Spleen (tissue), 11 donors: ENCODE measurements around the gene GNAZ. TPM values are rescaled to one million over a fixed set of nuclear protein-coding genes. Genes with fewer than 3 reads are reported as not detected.

ENCODE experiments used
- DNase-seq: peaks from one replicate; pipeline ENCODE4 v3.0.0-alpha.2; 2020
- H3K27ac ChIP-seq, 8 donors: fragments of 200-600 bp; sonication (generic) in 7 of 8; 1 replicate in 4 of 8; 2 replicates in 4 of 8; pipeline versions ENCODE4 v1.5.0 to v1.8.0; 2016 to 2021; ENCODE audit warnings: inconsistent platforms in 4 of 8, mild to moderate bottlenecking in 4 of 8, moderate library complexity in 1 of 8
- H3K27me3 ChIP-seq, 7 donors: fragments of 200-600 bp; sonication (generic) in 6 of 7; replicated peaks in 1 of 7; 1 replicate in 4 of 7; 2 replicates in 3 of 7; pipeline versions ENCODE4 v1.5.0 to v1.8.0; 2016 to 2021; ENCODE audit warnings: inconsistent platforms in 3 of 7, mild to moderate bottlenecking in 1 of 7
- H3K36me3 ChIP-seq, 6 donors: fragments of 200-600 bp; sonication (generic) in 5 of 6; 1 replicate in 4 of 6; 2 replicates in 2 of 6; pipeline versions ENCODE4 v1.5.0 to v1.8.0; 2016 to 2021; ENCODE audit warnings: inconsistent platforms in 2 of 6
- H3K4me1 ChIP-seq, 6 donors: fragments of 200-600 bp; sonication (generic) in 5 of 6; 1 replicate in 3 of 6; 2 replicates in 3 of 6; pipeline versions ENCODE4 v1.5.0 to v1.8.0; 2016 to 2021; ENCODE audit warnings: inconsistent platforms in 3 of 6
- H3K4me3 ChIP-seq, 8 donors: fragments of 200-600 bp; sonication (generic) in 7 of 8; 1 replicate in 4 of 8; 2 replicates in 4 of 8; pipeline versions ENCODE4 v1.5.0 to v1.8.0; 2016 to 2021; ENCODE audit warnings: inconsistent platforms in 4 of 8, mild to moderate bottlenecking in 4 of 8, moderate library complexity in 2 of 8
- H3K9me3 ChIP-seq, 8 donors: fragments of 200-600 bp; sonication (generic) in 7 of 8; 1 replicate in 4 of 8; 2 replicates in 4 of 8; pipeline versions ENCODE4 v1.5.0 to v1.8.0; 2016 to 2021; ENCODE audit warnings: inconsistent platforms in 4 of 8
- CTCF ChIP-seq, 11 experiments: fragments of 200-600 bp in 7 of 11; fragments of 450-650 bp in 4 of 11; sonication (generic) in 4 of 11; IDR thresholded peaks in 8 of 11; conservative IDR thresholded peaks in 3 of 11; 1 replicate in 7 of 11; 2 replicates in 4 of 11; pipeline versions ENCODE4 v1.4.0 to v1.8.0; 2016 to 2021; ENCODE audit warnings: antibody characterized with exemption in 11 of 11, inconsistent platforms in 4 of 11, mild to moderate bottlenecking in 1 of 11
- POLR2A ChIP-seq, 3 donors: fragments of 450-650 bp; IDR thresholded peaks; one replicate each; pipeline ENCODE4 v1.5.1; 2017; ENCODE audit warnings: antibody characterized with exemption in 3 of 3, mild to moderate bottlenecking in 1 of 3
- POLR2AphosphoS5 ChIP-seq, 3 donors: sonication (generic); formaldehyde crosslinking; IDR thresholded peaks; one replicate each; pipeline ENCODE4 v1.5.1; 2017; ENCODE audit warnings: antibody characterized with exemption in 3 of 3
- WGBS, 5 donors: extraction: QIAGEN DNeasy Blood & Tissue Kit in 3 of 5; methylation state at CpG; one replicate each; pipeline versions ENCODE4 v1.1.5 to v1.1.7; 2013 to 2018; 5-methylcytosine and 5-hydroxymethylcytosine counted together
- intact Hi-C: fragments of 100-400 bp; cut with DNase I; formaldehyde crosslinking; loops from one replicate; pipeline ENCODE4 v1.15.0; 2023; ENCODE audit warnings: low total_unique reads
- polyA plus RNA-seq, 3 donors: library from polyadenylated mRNA; stranded (reverse); fragments of 200-250 nt; gene quantifications; one replicate each; pipeline ENCODE4 v1.2.1, GENCODE V29; 2013
- total RNA-seq, 7 donors: library from RNA; depleted of rRNA in 3 of 7; stranded (reverse); fragments of >200 nt in 3 of 7; fragmentation: NEBNext Ultra II Directional in 4 of 7; extraction: Animal tissue kit (Norgen Biotek cat#: 25700) in 4 of 7; gene quantifications; one replicate each; pipeline versions ENCODE4 v1.1.0 to v1.2.1, GENCODE V29; 2016 to 2021
- donor health status: healthy with polysubstance abuse.
- donor health status: DM: no; HTN: no; CAD: no; lungs with moderate emphysema.
- donor health status: DM: no; HTN: no; CAD: no.
- donor health status: Bipolar disorder and iron deficiency.
- donor health status: healthy.
- donor health status: DM: no; HTN: no; CAD: no.
- donor health status: DM: yes; HTN: yes; CAD: no.

GNAZ gene
- total and polyA plus RNA-seq, 10 donors: 2.3 to 11.8 (median 6.8) TPM

GRCh38 chr22:23145878-23146470 is 75.7 kb downstream of the GNAZ start:
- no peaks in the 10 kb centered on the region for H3K27me3 ChIP-seq
- DNase-seq: peak; percentile 74
- H3K36me3 ChIP-seq: peaks cover 0 to 7% (median 0%) of the 10 kb centered on the region in 6 donors
- H3K27ac ChIP-seq: peak overlapping the region in 7 of 8 donors; percentile 15 to 80 (median 65)
- no peaks in the 10 kb centered on the region for H3K9me3 ChIP-seq
- TF ChIP-seq CTCF (IDR thresholded peaks at IDR 0.05 in 8 of 11, conservative IDR thresholded peaks at IDR 0.05 in 3 of 11): no peak
- no peak for TF ChIP-seq POLR2AphosphoS5 (IDR thresholded peaks at IDR 0.05)
- TF ChIP-seq POLR2A (IDR thresholded peaks at IDR 0.05): no peak
- H3K4me1 ChIP-seq: peaks cover 26 to 88% (median 48%) of the 10 kb centered on the region in 6 donors
- intact Hi-C loops: no loop called here
- WGBS, 5 donors: 79 to 92% (median 88%) methylated on average over 2 of the region's 2 CpGs
- H3K4me3 ChIP-seq: peak overlapping the region in 7 of 8 donors; percentile 33 to 71 (median 46)

- WGBS, 5 donors: 81 to 90% (median 84%) methylated on average over 2 to 8 of the region's 8 CpGs
- Histone ChIP-seq H3K4me1 (peaks cover 22 to 88% (median 45%) of the 10 kb centered on the region in 6 donors), H3K27me3 (no peaks in the 10 kb centered on the region), H3K27ac (peak overlapping the region in 4 of 8 donors; percentile 51 to 80 (median 60)), H3K4me3 (no peak overlapping the region), H3K9me3 (no peaks in the 10 kb centered on the region), H3K36me3 (peaks cover 0 to 7% (median 0%) of the 10 kb centered on the region in 6 donors)
- DNase-seq: peak; percentile 66
- intact Hi-C loops: no loop called here
- TF ChIP-seq CTCF (IDR thresholded peaks at IDR 0.05 in 8 of 11, conservative IDR thresholded peaks at IDR 0.05 in 3 of 11): no peak
- TF ChIP-seq POLR2AphosphoS5 (IDR thresholded peaks at IDR 0.05): no peak
- no peak for TF ChIP-seq POLR2A (IDR thresholded peaks at IDR 0.05)
Measured at GRCh38 chr22:23146478-23147205, 76.3 kb downstream of the GNAZ start.

GRCh38 chr22:23147617-23148387 is 77.5 kb downstream of the GNAZ start:
- no peak for TF ChIP-seq CTCF (IDR thresholded peaks at IDR 0.05 in 8 of 11, conservative IDR thresholded peaks at IDR 0.05 in 3 of 11)
- Histone ChIP-seq H3K4me3 (no peak overlapping the region), H3K4me1 (peaks cover 14 to 88% (median 45%) of the 10 kb centered on the region in 6 donors), H3K9me3 (no peaks in the 10 kb centered on the region), H3K27me3 (no peaks in the 10 kb centered on the region), H3K27ac (peak overlapping the region in 3 of 8 donors; percentile 23 to 80 (median 41)), H3K36me3 (peaks cover 0 to 7% (median 0%) of the 10 kb centered on the region in 6 donors)
- intact Hi-C loops: no loop called here
- 49 to 72% (median 63%) methylated on average over 6 of the region's 6 CpGs for WGBS, 5 donors
- no peak for DNase-seq
